Measurements from ENCODE around the gene DYNC1LI2. TPM values are rescaled to one million over a fixed set of nuclear protein-coding genes. Genes with fewer than 3 reads are reported as not detected.

The DYNC1LI2 gene
- total RNA-seq, 1 experiment from 2014 or later: 92.8 TPM

- ChIA-PET RAD21 (ENCODE audit: low non-redundant PET in 1 of 2, low total read pairs in 2 of 2, uncharacterized antibody in 2 of 2, unreplicated experiment in 2 of 2) (no interaction called here), POLR2A (no interaction called here), CTCF (interaction anchor here (0.9 to 1.2 kb wide), 3 partner anchors 28 to 155 kb away, joined by 3 read pairs; no protein-coding TSS in a partner anchor)
- Histone ChIP-seq H3K9ac (ENCODE audit: low read length) (no peak overlapping the region), H3K9me3 (ENCODE audit: control insufficient read depth in 1 of 2, insufficient read depth in 1 of 2, low read depth in 1 of 2, low read length in 2 of 2) (no peaks in the 10 kb centered on the region), H3K9me2 (ENCODE audit: insufficient read depth) (no peaks in the 10 kb centered on the region), H3K79me2 (ENCODE audit: insufficient read depth, low read length) (no peaks in the 10 kb centered on the region), H4K20me1 (ENCODE audit: insufficient read depth) (no peaks in the 10 kb centered on the region), H2AFZ (ENCODE audit: low read depth, low read length, poor library complexity, severe bottlenecking) (no peak overlapping the region), H3K4me2 (ENCODE audit: low read length) (no peak overlapping the region), H3K27ac (ENCODE audit: low read depth, low read length) (no peak overlapping the region), H3K4me3 (replicated peaks in 1 of 2; ENCODE audit: low read depth in 1 of 2, low read length in 2 of 2) (no peak overlapping the region), H3K27me3 (ENCODE audit: insufficient read depth, low read length) (no peaks in the 10 kb centered on the region), H3K4me1 (ENCODE audit: control insufficient read depth in 1 of 2, insufficient read depth in 2 of 2, low read length in 2 of 2) (no peaks in the 10 kb centered on the region), H3K36me3 (ENCODE audit: control insufficient read depth in 1 of 2, insufficient read depth in 2 of 2, low read length in 2 of 2) (no peaks in the 10 kb centered on the region)
- no TSS peak for BruUV-seq (replicated peaks)
- DNase-seq (ENCODE audit: low read depth, low spot score) (no peak), ATAC-seq (peak; percentile 41)
- intact Hi-C loops (cut with micrococcal nuclease): no loop called here
- TF ChIP-seq ELF1 (IDR thresholded peaks at IDR 0.05; ENCODE audit: borderline replicate concordance, low read depth): no peak
- no peak for TF ChIP-seq FOSL1 (IDR thresholded peaks at IDR 0.05; ENCODE audit: low read depth)
- TF ChIP-seq EZH2phosphoT487 (IDR thresholded peaks at IDR 0.05; ENCODE audit: borderline replicate concordance): no peak
- TF ChIP-seq ZBTB33 (IDR thresholded peaks at IDR 0.05; ENCODE audit: extremely low read depth, insufficient replicate concordance, low read length): no peak
- no peak for TF ChIP-seq REST (IDR thresholded peaks at IDR 0.05; ENCODE audit: low read depth)
- no peak for TF ChIP-seq ATF3 (IDR thresholded peaks at IDR 0.05)
- no peak for TF ChIP-seq SIN3A (IDR thresholded peaks at IDR 0.05; ENCODE audit: low read depth)
- no peak for TF ChIP-seq TCF7L2 (IDR thresholded peaks at IDR 0.05; ENCODE audit: borderline replicate concordance, extremely low read depth, insufficient read depth, insufficient read length)
- TF ChIP-seq EZH2 (IDR thresholded peaks at IDR 0.05): no peak
Observed at GRCh38 chr16:66712512-66712911, 38.9 kb downstream of the DYNC1LI2 start.

All from HCT116 (cell line).